ENCODE measurements around the gene FOCAD.

GRCh38 chr9:20729523-20729922 is 45.5 kb downstream of the FOCAD start:
- TF ChIP-seq EZH2 (IDR thresholded peaks at IDR 0.05; ENCODE audit: insufficient read depth, poor library complexity, severe bottlenecking) (no peak), EZH2phosphoT487 (IDR thresholded peaks at IDR 0.05; ENCODE audit: insufficient read depth, low read depth) (no peak)

Measured in GM23248 (cell line).